HepG2 (cell line): Measurements from ENCODE around the gene MYRFL. TPM values are rescaled to one million over a fixed set of nuclear protein-coding genes. Genes with fewer than 3 reads are reported as not detected.

ENCODE experiments used
- ATAC-seq: fragments of 200-7000 bp; cut with Tn5 transposase; 3 replicates; pipeline ENCODE4 v1.9.1; 2020; ENCODE audit warnings: mild to moderate bottlenecking, moderate library complexity
- BruUV-seq: library from RNA; stranded (reverse); fragments of 400-500 nt; replicated peaks from 2 replicates; lab custom pipeline; 2021; lab: Mats Ljungman, UMichigan
- CTCF ChIA-PET: fragments of 300-600 bp; formaldehyde crosslinking; extraction: SDS; loops from one replicate; lab custom pipeline; 2021; ENCODE audit warnings: low total read pairs, inconsistent platforms, low intra/inter-chr PET ratio; lab: Yijun Ruan, JAX
- POLR2A ChIA-PET: fragments of 350-600 bp; sonication (Branson Sonifier 250); formaldehyde crosslinking; loops from one replicate; lab custom pipeline; 2020; ENCODE audit warnings: antibody characterized with exemption, inconsistent platforms; lab: Yijun Ruan, JAX
- DNase-seq: peaks from one replicate; pipeline ENCODE4 v3.0.0-alpha.2; 2015; ENCODE audit warnings: low spot score
- FAIRE-seq: peaks from 3 replicates; lab custom pipeline; 2011; peaks lifted over from hg19 to GRCh38; lab: Jason Lieb, UNC
- H2AFZ ChIP-seq: one replicate; pipeline ENCODE4 v1.6.1; 2011; ENCODE audit warnings: low read length, inconsistent platforms
- H3K27ac ChIP-seq: fragments of 300-600 bp; 3 replicates; pipeline ENCODE4 v1.8.0; 2011; ENCODE audit warnings: mixed run types, mild to moderate bottlenecking, mixed read lengths, low read length, inconsistent platforms; ENCODE audit not compliant: insufficient read depth; ENCODE audit errors: extremely low read length
- H3K27me3 ChIP-seq, 2 experiments: fragments of 200-600 bp in 1 of 2; 2 replicates in 1 of 2; 3 replicates in 1 of 2; pipeline versions ENCODE4 v1.6.0 to v1.8.0; 2011; ENCODE audit warnings: low read length in 2 of 2, mild to moderate bottlenecking in 2 of 2, moderate library complexity in 2 of 2, inconsistent platforms in 1 of 2; ENCODE audit not compliant: insufficient read depth in 2 of 2, control insufficient read depth in 1 of 2
- H3K36me3 ChIP-seq, 2 experiments: fragments of 200-600 bp in 1 of 2; replicated peaks in 1 of 2; 2 replicates in 1 of 2; 3 replicates in 1 of 2; pipeline versions ENCODE4 v1.5.1 to v1.8.0; 2011; ENCODE audit warnings: low read length in 2 of 2, inconsistent platforms in 1 of 2; ENCODE audit not compliant: insufficient read depth in 2 of 2, control insufficient read depth in 1 of 2
- H3K4me1 ChIP-seq: 2 replicates; pipeline ENCODE4 v1.5.1; 2012; ENCODE audit warnings: low read length, inconsistent platforms; ENCODE audit not compliant: insufficient read depth
- H3K4me2 ChIP-seq: 2 replicates; pipeline ENCODE4 v1.6.0; 2011; ENCODE audit warnings: low read depth, low read length, inconsistent platforms
- H3K4me3 ChIP-seq, 3 experiments: fragments of 200-600 bp in 1 of 3; sonication (generic), shearing (Covaris generic) in 1 of 3; replicated peaks in 1 of 3; 2 replicates each; pipeline ENCODE4 v1.5.1; 2011 to 2016; ENCODE audit warnings: low read length in 3 of 3, inconsistent platforms in 2 of 3, low read depth in 2 of 3, mild to moderate bottlenecking in 2 of 3, control low read depth in 1 of 3, mixed read lengths in 1 of 3; ENCODE audit not compliant: insufficient read depth in 1 of 3
- H3K79me2 ChIP-seq: one replicate; pipeline ENCODE4 v1.6.1; 2011; ENCODE audit warnings: low read length, inconsistent platforms; ENCODE audit not compliant: insufficient read depth
- H3K9ac ChIP-seq: 2 replicates; pipeline ENCODE4 v1.6.0; 2011; ENCODE audit warnings: mild to moderate bottlenecking, low read depth, low read length, inconsistent platforms; ENCODE audit not compliant: insufficient read depth
- H3K9me3 ChIP-seq: 2 replicates; pipeline ENCODE4 v1.5.1; 2012; ENCODE audit warnings: mild to moderate bottlenecking, low read length
- H4K20me1 ChIP-seq: 2 replicates; pipeline ENCODE4 v1.6.0; 2011; ENCODE audit warnings: inconsistent platforms, mild to moderate bottlenecking, low read length, moderate library complexity; ENCODE audit not compliant: insufficient read depth
- BCL6 ChIP-seq: IDR thresholded peaks from 2 replicates; pipeline ENCODE4 v1.6.1; 2016; ENCODE audit warnings: missing genetic modification reagents, missing compliant biosample characterization
- KLF12 ChIP-seq: sonication (generic); formaldehyde crosslinking; IDR thresholded peaks from 2 replicates; pipeline ENCODE4 v1.4.0; 2020; ENCODE audit warnings: missing genetic modification reagents, borderline replicate concordance
- PAXIP1 ChIP-seq: sonication (generic); formaldehyde crosslinking; conservative IDR thresholded peaks from 2 replicates; pipeline ENCODE4 v1.4.0; 2020; ENCODE audit warnings: mild to moderate bottlenecking, missing genetic modification reagents, moderate library complexity
- SRSF4 ChIP-seq: fragments of 200-400 bp; formaldehyde crosslinking; IDR thresholded peaks from one replicate; pipeline ENCODE4 v1.6.1; 2018; ENCODE audit warnings: mild to moderate bottlenecking, low read depth, low read length, moderate library complexity; ENCODE audit not compliant: poor library complexity, severe bottlenecking
- ZFX ChIP-seq: sonication (generic); formaldehyde crosslinking; IDR thresholded peaks from 2 replicates; pipeline ENCODE4 v1.4.0; 2020; ENCODE audit warnings: mild to moderate bottlenecking, low read depth, missing genetic modification reagents, moderate library complexity
- ZNF589 ChIP-seq: sonication (generic); formaldehyde crosslinking; conservative IDR thresholded peaks from 2 replicates; pipeline ENCODE4 v1.8.0; 2022; ENCODE audit warnings: mild to moderate bottlenecking, moderate library complexity, missing genetic modification reagents
- ZNF691 ChIP-seq: sonication (generic); formaldehyde crosslinking; IDR thresholded peaks from 2 replicates; pipeline ENCODE4 v1.4.0; 2020; ENCODE audit warnings: missing genetic modification reagents, low read depth, mild to moderate bottlenecking, borderline replicate concordance
- ZSCAN30 ChIP-seq: sonication (generic); formaldehyde crosslinking; IDR thresholded peaks from 2 replicates; pipeline ENCODE4 v1.5.0; 2020; ENCODE audit warnings: mild to moderate bottlenecking, missing genetic modification reagents
- WGBS: methylation state at CpG from one replicate; pipeline ENCODE4 v1.1.6; 2017; ENCODE audit warnings: low lambda C conversion rate; 5-methylcytosine and 5-hydroxymethylcytosine counted together
- in situ Hi-C: cut with HindIII; loops from 2 replicates; pipeline ENCODE4 v1.10.0; 2017; ENCODE audit warnings: low pct_unique_long_range_greater_than_20kb; ENCODE audit not compliant: extremely low pct_ligation_motif_present
- intact Hi-C: fragments of 100-400 bp; cut with micrococcal nuclease; formaldehyde crosslinking; loops from one replicate; pipeline ENCODE4 v1.10.0; 2022; ENCODE audit not compliant: unreplicated experiment
- polyA plus RNA-seq, 8 experiments: library from polyadenylated mRNA; depleted of rRNA in 3 of 8; stranded (reverse) in 7 of 8; unstranded in 1 of 8; fragments of >200 nt; fragmentation: Illumina TruSeq in 4 of 8; extraction: Trizol in 4 of 8; gene quantifications; 2 replicates each; pipeline versions ENCODE4 v1.2.1 to v1.2.3, GENCODE V29; 2011 to 2016; ENCODE audit warnings: low read depth in 4 of 8, missing spikeins in 1 of 8, mixed read lengths in 1 of 8; ENCODE audit not compliant: insufficient read depth in 1 of 8
- total RNA-seq, 5 experiments: library from RNA; depleted of rRNA; stranded (reverse); fragments of >200 nt; fragmentation: Illumina TruSeq; extraction: Trizol; gene quantifications; 2 replicates each; pipeline ENCODE4 v1.2.3, GENCODE V29; 2016; ENCODE audit warnings: low read depth in 1 of 5

Gene MYRFL
- total and polyA plus RNA-seq, 2 of the 13 experiments (the other 11 are each of a cell fraction or from before 2014, with no cell fraction given), result 0.09 to 0.11 TPM

- ATAC-seq (no peak), FAIRE-seq (no peak), DNase-seq (no peak)
- Histone ChIP-seq H3K4me3 (no peak overlapping the region), H3K36me3 (no peaks in the 10 kb centered on the region), H3K79me2 (no peaks in the 10 kb centered on the region), H3K4me1 (peaks cover 10% of the 10 kb centered on the region), H3K27me3 (peaks cover 0 to 16% of the 10 kb centered on the region in 2 experiments; a peak in 3 of 5 replicates), H4K20me1 (no peaks in the 10 kb centered on the region), H3K27ac (no peak overlapping the region), H3K9ac (no peak overlapping the region), H3K9me3 (no peaks in the 10 kb centered on the region), H2AFZ (no peak overlapping the region), H3K4me2 (no peak overlapping the region)
- BruUV-seq, result no TSS peak
- TF ChIP-seq KLF12 (CRISPR knock-in tag) (no peak), SRSF4 (no peak), ZSCAN30 (CRISPR knock-in tag) (no peak), BCL6 (CRISPR knock-in tag) (no peak), ZNF691 (CRISPR knock-in tag) (no peak), ZFX (CRISPR knock-in tag) (no peak), PAXIP1 (no peak), ZNF589 (CRISPR knock-in tag) (no peak)
- intact Hi-C loops (no loop called here), in situ Hi-C loops (no loop called here)
- WGBS, result 2% methylated on average over 2 of the region's 2 CpGs
- ChIA-PET POLR2A (no interaction called here), CTCF (no interaction called here)
These were observed 104.1 kb downstream of the MYRFL start for GRCh38 chr12:69929125-69929524.
